Keratinocyte (primary cell): ENCODE measurements around the gene PRIMA1. TPM values are rescaled to one million over a fixed set of nuclear protein-coding genes. Genes with fewer than 3 reads are reported as not detected.

Experiments used
- DNase-seq: peaks from one replicate; pipeline ENCODE4 v3.0.0-alpha.2; 2011; ENCODE audit warnings: low read depth, missing footprints, low spot score
- FAIRE-seq: peaks from 2 replicates; lab custom pipeline; 2011; peaks lifted over from hg19 to GRCh38; lab: Jason Lieb, UNC
- H2AFZ ChIP-seq: 2 replicates; pipeline ENCODE4 v1.6.0; 2012; ENCODE audit warnings: low read length, control low read depth, inconsistent platforms; ENCODE audit not compliant: control insufficient read depth
- H3K27ac ChIP-seq: 2 replicates; pipeline ENCODE4 v1.5.1; 2011; ENCODE audit warnings: low read length; ENCODE audit not compliant: control insufficient read depth, insufficient read depth
- H3K27me3 ChIP-seq: 3 replicates; pipeline ENCODE4 v1.6.0; 2011; ENCODE audit warnings: low read length; ENCODE audit not compliant: control insufficient read depth, insufficient read depth; ENCODE audit errors: extremely low read depth
- H3K36me3 ChIP-seq, 2 experiments: 2 replicates in 1 of 2; 3 replicates in 1 of 2; pipeline ENCODE4 v1.5.1; 2011; ENCODE audit warnings: low read length in 2 of 2, mild to moderate bottlenecking in 1 of 2; ENCODE audit not compliant: control insufficient read depth in 2 of 2, insufficient read depth in 2 of 2; ENCODE audit errors: extremely low read depth in 1 of 2
- H3K4me1 ChIP-seq: 3 replicates; pipeline ENCODE4 v1.5.1; 2011; ENCODE audit warnings: low read length; ENCODE audit not compliant: control insufficient read depth, insufficient read depth; ENCODE audit errors: extremely low read depth
- H3K4me2 ChIP-seq: 3 replicates; pipeline ENCODE4 v1.6.0; 2011; ENCODE audit warnings: low read depth, low read length; ENCODE audit not compliant: control insufficient read depth, insufficient read depth; ENCODE audit errors: extremely low read depth
- H3K4me3 ChIP-seq, 3 experiments: fragments of 200-600 bp in 1 of 3; sonication (generic) in 1 of 3; 2 replicates in 2 of 3; 3 replicates in 1 of 3; pipeline ENCODE4 v1.5.1; 2011 to 2016; ENCODE audit warnings: low read length in 3 of 3, mild to moderate bottlenecking in 3 of 3, control low read depth in 2 of 3, inconsistent platforms in 1 of 3, low read depth in 1 of 3, mixed read lengths in 1 of 3, mixed run types in 1 of 3, moderate library complexity in 1 of 3; ENCODE audit not compliant: control insufficient read depth in 2 of 3, insufficient read depth in 2 of 3; ENCODE audit errors: extremely low read depth in 1 of 3
- H3K79me2 ChIP-seq: 2 replicates; pipeline ENCODE4 v1.6.0; 2012; ENCODE audit warnings: low read length; ENCODE audit not compliant: control insufficient read depth, insufficient read depth
- H3K9ac ChIP-seq: 3 replicates; pipeline ENCODE4 v1.6.0; 2011; ENCODE audit warnings: low read length; ENCODE audit not compliant: control insufficient read depth, insufficient read depth; ENCODE audit errors: extremely low read depth
- H3K9me1 ChIP-seq: 3 replicates; pipeline ENCODE4 v1.6.0; 2011; ENCODE audit warnings: low read length; ENCODE audit not compliant: control insufficient read depth, insufficient read depth; ENCODE audit errors: extremely low read depth
- H3K9me3 ChIP-seq: 2 replicates; pipeline ENCODE4 v1.5.1; 2012; ENCODE audit warnings: low read depth, low read length; ENCODE audit not compliant: control insufficient read depth
- H4K20me1 ChIP-seq: 3 replicates; pipeline ENCODE4 v1.6.0; 2011; ENCODE audit warnings: low read length; ENCODE audit not compliant: control insufficient read depth, insufficient read depth; ENCODE audit errors: extremely low read depth
- CTCF ChIP-seq, 3 experiments: IDR thresholded peaks in 1 of 3; conservative IDR thresholded peaks in 1 of 3; optimal IDR thresholded peaks in 1 of 3; 2 replicates in 2 of 3; 3 replicates in 1 of 3; pipeline versions ENCODE3 to v1.5.1; 2011; ENCODE audit warnings: low read length in 3 of 3, mild to moderate bottlenecking in 3 of 3, moderate library complexity in 2 of 3, control low read depth in 1 of 3, inconsistent platforms in 1 of 3; ENCODE audit not compliant: insufficient read depth in 2 of 3; ENCODE audit errors: extremely low read depth in 1 of 3
- EZH2 ChIP-seq: IDR thresholded peaks from one replicate; pipeline ENCODE4 v1.6.1; 2012; ENCODE audit warnings: inconsistent platforms, mild to moderate bottlenecking, low read length, moderate library complexity
- dilution Hi-C: fragments of 300-500 bp; cut with MboI; formaldehyde crosslinking; loops from one replicate; pipeline ENCODE4 v1.7.0; 2020; ENCODE audit warnings: low sequenced_read_pairs; ENCODE audit not compliant: extremely low pct_ligation_motif_present
- polyA plus RNA-seq, 5 experiments: library from polyadenylated mRNA; depleted of rRNA in 3 of 5; stranded (reverse) in 3 of 5; stranded (forward) in 1 of 5; unstranded in 1 of 5; fragments of >200 nt; gene quantifications; 1 replicate in 1 of 5; 2 replicates in 3 of 5; 3 replicates in 1 of 5; pipeline versions ENCODE4 v1.2.1 to v1.2.3, GENCODE V29; 2011 to 2012; ENCODE audit warnings: missing spikeins in 2 of 5, low read depth in 1 of 5, low replicate concordance in 1 of 5

The PRIMA1 gene
- polyA plus RNA-seq, 1 donor (not counting 4 experiments of a cell fraction or from before 2014, with no cell fraction given), result not detected

- TF ChIP-seq EZH2, result no peak
- no peak for TF ChIP-seq CTCF (optimal IDR thresholded peaks at IDR 0.05 in 1 of 3, IDR thresholded peaks at IDR 0.05 in 1 of 3, conservative IDR thresholded peaks at IDR 0.05 in 1 of 3; ENCODE audit: extremely low read depth in 1 of 3, insufficient read depth in 2 of 3, low read length in 3 of 3)
- Histone ChIP-seq H2AFZ (no peak overlapping the region), H3K4me3 (no peak overlapping the region), H3K79me2 (no peaks in the 10 kb centered on the region), H3K36me3 (no peaks in the 10 kb centered on the region), H4K20me1 (no peaks in the 10 kb centered on the region), H3K27me3 (peaks cover 20% of the 10 kb centered on the region), H3K9me3 (no peaks in the 10 kb centered on the region), H3K4me1 (no peaks in the 10 kb centered on the region), H3K27ac (no peak overlapping the region), H3K4me2 (no peak overlapping the region), H3K9ac (no peak overlapping the region), H3K9me1 (no peaks in the 10 kb centered on the region)
- dilution Hi-C loops, result no loop called here
- DNase-seq, result no peak
- FAIRE-seq, result no peak
Measured at GRCh38 chr14:93784878-93785277, 3.4 kb downstream of the PRIMA1 start.

- Histone ChIP-seq H3K79me2 (no peaks in the 10 kb centered on the region), H3K9me1 (no peaks in the 10 kb centered on the region), H3K4me1 (no peaks in the 10 kb centered on the region), H3K4me2 (no peak overlapping the region), H2AFZ (no peak overlapping the region), H3K9ac (no peak overlapping the region), H3K4me3 (no peak overlapping the region), H3K27ac (no peak overlapping the region), H3K9me3 (no peaks in the 10 kb centered on the region), H4K20me1 (no peaks in the 10 kb centered on the region), H3K36me3 (no peaks in the 10 kb centered on the region), H3K27me3 (no peaks in the 10 kb centered on the region)
- FAIRE-seq, result no peak
- DNase-seq, result no peak
- dilution Hi-C loops, result no loop called here
- TF ChIP-seq EZH2, result no peak
- no peak for TF ChIP-seq CTCF (optimal IDR thresholded peaks at IDR 0.05 in 1 of 3, IDR thresholded peaks at IDR 0.05 in 1 of 3, conservative IDR thresholded peaks at IDR 0.05 in 1 of 3; ENCODE audit: extremely low read depth in 1 of 3, insufficient read depth in 2 of 3, low read length in 3 of 3)
Measured at GRCh38 chr14:93780813-93781400, 7.4 kb downstream of the PRIMA1 start.
